IMR-90 (cell line): ENCODE measurements around the gene MAP6. TPM values are rescaled to one million over a fixed set of nuclear protein-coding genes. Genes with fewer than 3 reads are reported as not detected.

Source experiments
- ATAC-seq: fragments of 200-7000 bp; cut with Tn5 transposase; 2 replicates; pipeline ENCODE4 v1.9.1; 2020; ENCODE audit warnings: low read depth, mild to moderate bottlenecking, moderate library complexity
- BruUV-seq: library from RNA; stranded (reverse); fragments of 400-500 nt; replicated peaks from 2 replicates; lab custom pipeline; 2021; lab: Mats Ljungman, UMichigan
- CTCF ChIA-PET: fragments of 300-600 bp; formaldehyde crosslinking; extraction: SDS; loops from one replicate; lab custom pipeline; 2021; ENCODE audit warnings: antibody characterized with exemption; lab: Yijun Ruan, JAX
- POLR2A ChIA-PET: fragments of 300-600 bp; sonication (Branson Sonifier 250); formaldehyde crosslinking; loops from one replicate; lab custom pipeline; 2022; ENCODE audit warnings: antibody characterized with exemption; ENCODE audit not compliant: unreplicated experiment; lab: Charles Lee
- DNase-seq: peaks from one replicate; pipeline ENCODE4 v3.0.0; 2013
- H2AFZ ChIP-seq: replicated peaks from 2 replicates; pipeline ENCODE3; 2013; ENCODE audit warnings: low read length, mild to moderate bottlenecking; ENCODE audit not compliant: poor library complexity
- H2AK5ac ChIP-seq: 2 replicates; pipeline ENCODE4 v1.6.1; 2013; ENCODE audit warnings: low read depth, low read length, inconsistent platforms
- H2AK9ac ChIP-seq: replicated peaks from 2 replicates; pipeline ENCODE3; 2013; ENCODE audit warnings: mild to moderate bottlenecking, low read depth, low read length, moderate library complexity; ENCODE audit not compliant: poor library complexity
- H2BK120ac ChIP-seq: 2 replicates; pipeline ENCODE4 v1.6.1; 2013; ENCODE audit warnings: low read depth, low read length, inconsistent platforms
- H2BK15ac ChIP-seq: 3 replicates; pipeline ENCODE4 v1.6.1; 2013; ENCODE audit warnings: low read depth, low read length, inconsistent platforms
- H2BK20ac ChIP-seq: 2 replicates; pipeline ENCODE4 v1.6.1; 2013; ENCODE audit warnings: low read depth, mild to moderate bottlenecking, inconsistent platforms, low read length, moderate library complexity
- H2BK5ac ChIP-seq: 2 replicates; pipeline ENCODE4 v1.6.1; 2013; ENCODE audit warnings: mild to moderate bottlenecking, low read depth, low read length, inconsistent platforms; ENCODE audit not compliant: poor library complexity, severe bottlenecking
- H3K14ac ChIP-seq: replicated peaks from 2 replicates; pipeline ENCODE4 v1.6.1; 2013; ENCODE audit warnings: low read depth, low read length, inconsistent platforms
- H3K18ac ChIP-seq: 2 replicates; pipeline ENCODE4 v1.6.1; 2013; ENCODE audit warnings: low read depth, low read length, control low read depth
- H3K23ac ChIP-seq: 2 replicates; pipeline ENCODE4 v1.6.1; 2013; ENCODE audit warnings: low read depth, low read length, inconsistent platforms
- H3K27ac ChIP-seq: 2 replicates; pipeline ENCODE4 v1.5.1; 2013; ENCODE audit warnings: mild to moderate bottlenecking, control low read depth, low read length; ENCODE audit not compliant: insufficient read depth
- H3K27me3 ChIP-seq: 2 replicates; pipeline ENCODE4 v1.6.1; 2013; ENCODE audit warnings: low read length; ENCODE audit not compliant: control insufficient read depth, insufficient read depth
- H3K36me3 ChIP-seq: 2 replicates; pipeline ENCODE4 v1.6.1; 2013; ENCODE audit warnings: low read length, mixed read lengths; ENCODE audit not compliant: control insufficient read depth, insufficient read depth
- H3K4ac ChIP-seq: 2 replicates; pipeline ENCODE4 v1.6.1; 2013; ENCODE audit warnings: low read depth, low read length, inconsistent platforms
- H3K4me1 ChIP-seq: 2 replicates; pipeline ENCODE4 v1.6.1; 2013; ENCODE audit warnings: low read length, mixed read lengths; ENCODE audit not compliant: control insufficient read depth, insufficient read depth
- H3K4me2 ChIP-seq: 2 replicates; pipeline ENCODE4 v1.6.1; 2013; ENCODE audit warnings: low read depth, mild to moderate bottlenecking, control low read depth, low read length, moderate library complexity
- H3K4me3 ChIP-seq: 2 replicates; pipeline ENCODE4 v1.5.1; 2013; ENCODE audit warnings: low read depth, mild to moderate bottlenecking, control low read depth, low read length, moderate library complexity; ENCODE audit not compliant: insufficient read depth
- H3K56ac ChIP-seq: 2 replicates; pipeline ENCODE4 v1.6.1; 2013; ENCODE audit warnings: low read length, inconsistent platforms; ENCODE audit not compliant: insufficient read depth; ENCODE audit errors: extremely low read depth
- H3K79me1 ChIP-seq, 2 experiments: 2 replicates each; pipeline ENCODE4 v1.6.1; 2013; ENCODE audit warnings: low read length in 2 of 2, inconsistent platforms in 1 of 2, low read depth in 1 of 2
- H3K9ac ChIP-seq: 2 replicates; pipeline ENCODE4 v1.6.1; 2013; ENCODE audit warnings: low read depth, low read length, control low read depth
- H3K9me1 ChIP-seq: 2 replicates; pipeline ENCODE4 v1.6.1; 2013; ENCODE audit warnings: low read length, inconsistent platforms; ENCODE audit not compliant: insufficient read depth
- H3K9me3 ChIP-seq: 2 replicates; pipeline ENCODE4 v1.6.1; 2013; ENCODE audit warnings: low read length; ENCODE audit not compliant: control insufficient read depth, insufficient read depth
- H4K20me1 ChIP-seq: 2 replicates; pipeline ENCODE4 v1.6.1; 2013; ENCODE audit warnings: low read length, inconsistent platforms; ENCODE audit not compliant: insufficient read depth
- H4K5ac ChIP-seq: 2 replicates; pipeline ENCODE4 v1.6.1; 2013; ENCODE audit warnings: mild to moderate bottlenecking, low read depth, low read length, control low read depth
- H4K8ac ChIP-seq, 2 experiments: 2 replicates each; pipeline ENCODE4 v1.6.1; 2013; ENCODE audit warnings: low read depth in 2 of 2, low read length in 2 of 2, control low read depth in 1 of 2, inconsistent platforms in 1 of 2
- H4K91ac ChIP-seq: 2 replicates; pipeline ENCODE4 v1.6.1; 2013; ENCODE audit warnings: low read depth, low read length, inconsistent platforms; ENCODE audit not compliant: insufficient read depth
- BHLHE40 ChIP-seq: fragments of 150-350 bp; IDR thresholded peaks from 2 replicates; pipeline ENCODE4 v1.6.1; 2016; ENCODE audit warnings: mild to moderate bottlenecking, low read depth, low read length
- FOS ChIP-seq: fragments of 150-350 bp; IDR thresholded peaks from 2 replicates; pipeline ENCODE4 v1.6.1; 2016; ENCODE audit warnings: low read depth, low read length
- MAZ ChIP-seq: IDR thresholded peaks from 2 replicates; pipeline ENCODE4 v1.6.1; 2012; ENCODE audit warnings: low read depth, mild to moderate bottlenecking, low read length, improper control_type of control experiment, moderate library complexity, borderline replicate concordance
- MXI1 ChIP-seq: IDR thresholded peaks from 2 replicates; pipeline ENCODE4 v1.6.1; 2012; ENCODE audit warnings: low read depth, mild to moderate bottlenecking, low read length, moderate library complexity, borderline replicate concordance
- SMC3 ChIP-seq: fragments of 150-350 bp; IDR thresholded peaks from 2 replicates; pipeline ENCODE4 v1.6.1; 2016; ENCODE audit warnings: low read depth, mild to moderate bottlenecking, antibody characterized with exemption, low read length, moderate library complexity
- WGBS, 2 experiments: methylation state at CpG; one replicate each; pipeline versions ENCODE4 v1.1.5 to v1.1.7; 2013; ENCODE audit warnings: missing lambda C conversion rate in 2 of 2; ENCODE audit not compliant: insufficient read length in 1 of 2; ENCODE audit errors: extremely low coverage in 2 of 2; 5-methylcytosine and 5-hydroxymethylcytosine counted together
- dilution Hi-C: fragments of 300-500 bp; cut with HindIII; formaldehyde crosslinking; loops from one replicate; pipeline ENCODE4 v1.14.3; 2018; ENCODE audit warnings: low sequenced_read_pairs; ENCODE audit not compliant: unreplicated experiment
- in situ Hi-C: fragments of 300-500 bp; cut with MboI; formaldehyde crosslinking; loops from 3 replicates; pipeline ENCODE4 v1.14.3; 2019; ENCODE audit warnings: low sequenced_read_pairs, inconsistent platforms, mixed read lengths
- intact Hi-C: fragments of 100-400 bp; cut with micrococcal nuclease; formaldehyde crosslinking; loops from 2 replicates; pipeline ENCODE4 v1.10.0; 2022
- polyA plus RNA-seq, 3 experiments: library from polyadenylated mRNA; depleted of rRNA; stranded (reverse); fragments of >200 nt; gene quantifications; 2 replicates each; pipeline ENCODE4 v1.2.3, GENCODE V29; 2012; ENCODE audit warnings: low replicate concordance in 1 of 3
- total RNA-seq: library from RNA; depleted of rRNA; stranded (reverse); fragments of >200 nt; gene quantifications from 2 replicates; pipeline ENCODE4 v1.2.3, GENCODE V29; 2012

The MAP6 gene
- total and polyA plus RNA-seq, 2 of the 4 experiments (the other 2 are of a cell fraction), result 3.0 to 3.4 TPM

DNA sequence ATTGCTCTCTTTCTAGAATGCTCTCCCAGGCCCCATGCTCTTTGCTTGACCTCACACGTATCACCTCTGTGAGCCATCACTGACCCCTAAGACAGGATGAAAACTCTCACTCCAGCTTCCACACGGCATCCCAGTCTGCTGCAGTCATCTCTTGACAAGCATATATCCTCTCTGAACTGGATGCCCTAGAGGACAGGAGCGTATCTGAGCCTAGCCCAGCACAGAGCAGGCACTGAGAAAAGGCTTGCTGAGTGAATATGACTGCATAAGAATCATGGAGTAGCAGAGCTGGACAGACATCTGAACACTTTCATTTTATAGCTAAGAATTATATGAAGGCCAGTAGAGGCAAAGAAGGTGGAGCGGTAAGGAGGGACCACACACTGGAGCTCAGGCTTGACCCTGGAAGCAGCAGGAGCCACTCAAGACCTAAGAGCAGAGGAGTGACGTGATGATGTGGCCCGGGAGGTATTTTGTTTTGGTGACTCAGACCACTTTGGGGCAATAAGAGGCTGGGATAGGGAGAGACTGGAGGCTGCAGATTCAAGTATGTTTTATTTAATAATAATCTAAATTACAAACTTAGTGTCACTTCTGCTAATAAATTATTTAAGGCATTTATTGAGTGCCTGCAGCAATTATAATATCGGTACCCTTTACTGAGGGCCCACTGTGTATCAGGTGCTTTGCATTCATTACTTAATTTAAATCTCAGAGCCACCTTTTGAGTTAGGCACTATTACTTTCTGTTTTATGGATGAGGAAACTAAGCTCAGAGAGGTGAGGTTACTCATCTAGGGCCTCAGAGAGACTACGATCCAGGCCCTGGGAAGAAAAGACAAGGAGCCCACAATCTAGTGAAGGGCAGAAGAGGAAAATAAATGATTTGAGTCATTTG lies 42.6 kb downstream of the MAP6 start:
- H3K4me1 ChIP-seq, result peaks cover 29% of the 10 kb centered on the region
- H3K9me3 ChIP-seq, result no peaks in the 10 kb centered on the region
- peak overlapping the region; percentile 34 to 97 for H4K8ac ChIP-seq
- peaks cover 28% of the 10 kb centered on the region for H3K9me1 ChIP-seq
- no peaks in the 10 kb centered on the region for H3K36me3 ChIP-seq
- H3K4ac ChIP-seq, result peak overlapping the region; percentile 92
- in situ Hi-C loops, result no loop called here
- H2BK15ac ChIP-seq, result peak overlapping the region; percentile 75; the same call in 2 of the 3 replicates
- H4K20me1 ChIP-seq, result peaks cover 3% of the 10 kb centered on the region; the same call in 1 of the 2 replicates
- peak overlapping the region; percentile 89 for H2AK9ac ChIP-seq
- peak overlapping the region; percentile 16; the same call in 1 of the 2 replicates for H3K9ac ChIP-seq
- H2BK20ac ChIP-seq, result peak overlapping the region; percentile 92
- BruUV-seq, result no TSS peak
- peak overlapping the region; percentile 46; the same call in 1 of the 2 replicates for H3K23ac ChIP-seq
- ChIA-PET POLR2A (no interaction called here), CTCF (no interaction called here)
- WGBS, 2 experiments, result 39% methylated on average over 3 of the region's 8 CpGs; no CpG with 5 or more reads in 1 of the 2 experiments
- H2AK5ac ChIP-seq, result peak overlapping the region; percentile 99
- H3K27me3 ChIP-seq, result no peaks in the 10 kb centered on the region
- H3K27ac ChIP-seq, result peak overlapping the region; percentile 70
- peak; percentile 89 for ATAC-seq
- intact Hi-C loops, result no loop called here
- DNase-seq, result peak; percentile 95
- H3K4me2 ChIP-seq, result peak overlapping the region; percentile 18
- no peak overlapping the region for H3K4me3 ChIP-seq
- peak overlapping the region; percentile 16 for H4K5ac ChIP-seq
- H2BK120ac ChIP-seq, result peak overlapping the region; percentile 92
- H2AFZ ChIP-seq, result peak overlapping the region; percentile 74
- dilution Hi-C loops, result no loop called here
- peak overlapping the region; percentile 95 for H2BK5ac ChIP-seq
- peak; percentile 33; the same call in 1 of the 2 replicates for TF ChIP-seq MAZ
- no peak for TF ChIP-seq SMC3
- no peak for TF ChIP-seq MXI1
- peak; percentile 82; the same call in 1 of the 2 replicates for TF ChIP-seq FOS
- TF ChIP-seq BHLHE40, result peak; percentile 19; the same call in 1 of the 2 replicates
- H3K14ac ChIP-seq, result peak overlapping the region; percentile 83
- H3K79me1 ChIP-seq, result peaks cover 0 to 15% of the 10 kb centered on the region in 2 experiments; a peak in 2 of 4 replicates
- H3K18ac ChIP-seq, result peak overlapping the region; percentile 92
- peak overlapping the region; percentile 95 for H4K91ac ChIP-seq
- H3K56ac ChIP-seq, result peak overlapping the region; percentile 56
